Trophoblast cell (in vitro differentiated cells and primary cell): ENCODE results near the gene SMYD4.
"Not testable (repeated sequence)": the region's sequence is repeated elsewhere in the genome, so short reads cannot be mapped to it uniquely, and the experiment has no call there.

Experiments
- DNase-seq, 2 donors: peaks; one replicate each; pipeline ENCODE4 v3.0.0-alpha.2; 2016
- H2AFZ ChIP-seq: 2 replicates; pipeline ENCODE4 v1.6.1; 2013; ENCODE audit warnings: low read length, moderate library complexity, mild to moderate bottlenecking; ENCODE audit not compliant: insufficient read depth, poor library complexity
- H2AK5ac ChIP-seq: 2 replicates; pipeline ENCODE4 v1.6.1; 2013; ENCODE audit warnings: mild to moderate bottlenecking, low read length
- H2BK120ac ChIP-seq: 2 replicates; pipeline ENCODE4 v1.6.1; 2013; ENCODE audit warnings: low read length, mild to moderate bottlenecking, moderate library complexity; ENCODE audit not compliant: insufficient read depth, poor library complexity
- H2BK12ac ChIP-seq: 2 replicates; pipeline ENCODE4 v1.6.1; 2013; ENCODE audit warnings: mild to moderate bottlenecking, low read length, moderate library complexity
- H2BK5ac ChIP-seq: 2 replicates; pipeline ENCODE4 v1.6.1; 2013; ENCODE audit warnings: low read length, low read depth, moderate library complexity, mild to moderate bottlenecking; ENCODE audit not compliant: poor library complexity
- H3K14ac ChIP-seq: 2 replicates; pipeline ENCODE4 v1.6.1; 2013; ENCODE audit warnings: mild to moderate bottlenecking, low read length
- H3K18ac ChIP-seq: 2 replicates; pipeline ENCODE4 v1.6.1; 2013; ENCODE audit warnings: mild to moderate bottlenecking, low read length
- H3K23ac ChIP-seq: 2 replicates; pipeline ENCODE4 v1.6.1; 2013; ENCODE audit warnings: low read length
- H3K27ac ChIP-seq: 2 replicates; pipeline ENCODE4 v1.5.1; 2013; ENCODE audit warnings: low read depth, mild to moderate bottlenecking, inconsistent platforms, low read length, moderate library complexity
- H3K27me3 ChIP-seq: 2 replicates; pipeline ENCODE4 v1.6.1; 2013; ENCODE audit warnings: inconsistent platforms, mild to moderate bottlenecking, low read length, moderate library complexity; ENCODE audit not compliant: insufficient read depth
- H3K36me3 ChIP-seq, 2 experiments: 1 replicate in 1 of 2; 2 replicates in 1 of 2; pipeline ENCODE4 v1.6.1; 2013; ENCODE audit warnings: low read length in 2 of 2, mild to moderate bottlenecking in 2 of 2, moderate library complexity in 1 of 2; ENCODE audit not compliant: insufficient read depth in 2 of 2, control insufficient read depth in 1 of 2
- H3K4ac ChIP-seq: 2 replicates; pipeline ENCODE4 v1.6.1; 2013; ENCODE audit warnings: low read depth, mild to moderate bottlenecking, low read length, moderate library complexity
- H3K4me1 ChIP-seq, 2 experiments: 1 replicate in 1 of 2; 2 replicates in 1 of 2; pipeline ENCODE4 v1.6.1; 2013; ENCODE audit warnings: low read length in 2 of 2, mild to moderate bottlenecking in 2 of 2, moderate library complexity in 1 of 2; ENCODE audit not compliant: insufficient read depth in 2 of 2, control insufficient read depth in 1 of 2
- H3K4me2 ChIP-seq: 2 replicates; pipeline ENCODE4 v1.6.1; 2013; ENCODE audit warnings: inconsistent platforms, mild to moderate bottlenecking, low read length, moderate library complexity
- H3K4me3 ChIP-seq: 2 replicates; pipeline ENCODE4 v1.5.1; 2013; ENCODE audit warnings: mild to moderate bottlenecking, low read depth, low read length, inconsistent platforms
- H3K79me1 ChIP-seq: one replicate; pipeline ENCODE4 v1.6.1; 2013; ENCODE audit warnings: low read length
- H3K79me2 ChIP-seq: 2 replicates; pipeline ENCODE4 v1.6.1; 2013; ENCODE audit warnings: low read length, mild to moderate bottlenecking; ENCODE audit not compliant: control insufficient read depth, insufficient read depth, poor library complexity
- H3K9ac ChIP-seq: 2 replicates; pipeline ENCODE4 v1.6.1; 2013; ENCODE audit warnings: mild to moderate bottlenecking, low read length
- H3K9me3 ChIP-seq: 2 replicates; pipeline ENCODE4 v1.6.1; 2013; ENCODE audit warnings: low read depth, mild to moderate bottlenecking, control low read depth, inconsistent platforms, low read length; ENCODE audit not compliant: insufficient read depth
- H4K12ac ChIP-seq: 2 replicates; pipeline ENCODE4 v1.6.1; 2013; ENCODE audit warnings: low read depth, mild to moderate bottlenecking, low read length, moderate library complexity
- H4K8ac ChIP-seq: 2 replicates; pipeline ENCODE4 v1.6.1; 2013; ENCODE audit warnings: low read depth, mild to moderate bottlenecking, low read length, moderate library complexity
- H4K91ac ChIP-seq: one replicate; pipeline ENCODE4 v1.6.1; 2013; ENCODE audit warnings: low read depth, mild to moderate bottlenecking, low read length, moderate library complexity
- WGBS: extraction: QIAGEN DNeasy Blood & Tissue Kit; methylation state at CpG from one replicate; pipeline ENCODE4 v1.1.7; 2013; ENCODE audit warnings: missing lambda C conversion rate; ENCODE audit not compliant: insufficient read length, insufficient coverage; ENCODE audit errors: extremely low coverage; 5-methylcytosine and 5-hydroxymethylcytosine counted together

Gene SMYD4

DNA sequence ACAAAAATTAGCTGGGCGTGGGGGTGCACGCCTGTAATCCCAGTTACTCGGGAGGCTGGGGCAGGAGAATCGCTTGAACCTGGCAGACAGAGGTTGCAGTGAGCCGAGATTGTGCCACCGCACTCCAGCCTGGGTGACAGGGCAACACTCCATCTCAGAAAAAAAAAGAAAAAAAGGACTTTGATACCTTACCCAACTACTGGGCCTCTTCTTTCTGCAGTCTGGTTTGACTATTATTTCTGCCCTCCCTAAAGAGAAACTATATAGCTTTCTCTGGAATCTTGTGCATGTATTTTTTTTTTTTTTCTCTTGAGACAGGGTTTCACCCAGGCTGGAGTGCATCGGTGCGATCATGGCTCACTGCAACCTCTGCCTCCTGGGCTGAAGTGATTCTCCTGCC lies 31.9 kb downstream of the SMYD4 start:
- H3K79me1 ChIP-seq, H2BK120ac ChIP-seq, H4K91ac ChIP-seq, H3K27ac ChIP-seq, H3K14ac ChIP-seq, H4K12ac ChIP-seq, H4K8ac ChIP-seq, H3K4me3 ChIP-seq, H3K79me2 ChIP-seq, H3K9me3 ChIP-seq, H2AFZ ChIP-seq, H2BK12ac ChIP-seq, H2BK5ac ChIP-seq, H3K18ac ChIP-seq, DNase-seq, H3K27me3 ChIP-seq, H3K9ac ChIP-seq, H2AK5ac ChIP-seq, H3K23ac ChIP-seq, H3K4ac ChIP-seq, H3K4me2 ChIP-seq: not testable (repeated sequence)
- peaks cover 10% of the 10 kb centered on the region in 2 experiments for H3K4me1 ChIP-seq
- no CpG with 5 or more reads among the region's 8 CpGs for WGBS
- peaks cover 8 to 16% of the 10 kb centered on the region in 2 experiments for H3K36me3 ChIP-seq

DNA sequence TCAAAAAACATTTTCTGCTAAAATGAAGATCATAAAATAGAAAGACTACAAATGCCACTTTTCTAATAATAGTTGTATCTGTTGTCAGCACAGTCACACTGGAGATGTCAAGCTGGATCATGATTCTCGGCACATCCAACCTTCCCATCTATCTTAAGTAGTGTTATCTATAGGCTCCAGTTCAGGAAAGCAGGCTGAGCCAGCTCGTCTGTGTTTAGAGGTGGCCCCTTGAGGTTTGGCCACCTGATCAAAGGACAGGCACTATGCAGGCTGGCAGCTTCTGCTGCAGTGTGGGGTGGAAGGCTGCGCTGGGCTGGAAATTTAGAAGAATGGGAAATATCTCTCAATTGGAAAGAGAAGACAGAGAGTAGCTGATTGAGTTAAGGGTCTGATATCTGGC lies 32.4 kb downstream of the SMYD4 start:
- Histone ChIP-seq H3K4me3 (no peak overlapping the region), H3K27me3 (no peaks in the 10 kb centered on the region), H4K8ac (no peak overlapping the region), H3K4ac (no peak overlapping the region), H3K27ac (no peak overlapping the region), H3K79me1 (peaks cover 8% of the 10 kb centered on the region), H3K9ac (no peak overlapping the region), H3K4me1 (peaks cover 12% of the 10 kb centered on the region in 2 experiments), H2BK120ac (no peak overlapping the region), H3K79me2 (no peaks in the 10 kb centered on the region), H3K4me2 (no peak overlapping the region), H2BK12ac (no peak overlapping the region), H4K12ac (no peak overlapping the region), H2AFZ (no peak overlapping the region), H2BK5ac (no peak overlapping the region), H4K91ac (no peak overlapping the region), H3K18ac (peak overlapping the region; percentile 35), H2AK5ac (no peak overlapping the region), H3K23ac (no peak overlapping the region), H3K14ac (no peak overlapping the region), H3K9me3 (no peaks in the 10 kb centered on the region), H3K36me3 (peaks cover 6 to 14% of the 10 kb centered on the region in 2 experiments)
- no CpG with 5 or more reads among the region's 3 CpGs for WGBS
- no peak for DNase-seq

DNA sequence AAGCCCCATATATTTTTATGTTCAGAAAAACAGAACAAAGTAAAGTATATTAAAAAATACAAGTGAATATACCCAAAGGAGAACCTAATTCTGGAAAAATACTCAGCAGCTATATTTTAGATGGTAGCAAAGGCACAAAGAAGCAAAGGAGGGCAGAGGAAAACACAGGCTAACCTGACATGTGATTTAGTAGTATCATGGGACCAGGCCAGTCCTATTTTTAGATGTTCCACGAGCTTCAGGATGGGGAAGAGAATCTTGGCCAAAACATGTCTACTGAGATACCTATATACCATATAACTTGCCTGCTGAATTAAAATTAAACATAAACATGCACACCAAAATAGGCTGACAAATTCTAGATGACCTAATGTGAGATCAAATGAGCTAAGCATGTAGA lies 32.9 kb downstream of the SMYD4 start:
- H2AK5ac ChIP-seq: no peak overlapping the region
- peaks cover 15% of the 10 kb centered on the region in 2 experiments for H3K4me1 ChIP-seq
- H3K18ac ChIP-seq: no peak overlapping the region
- peaks cover 2% of the 10 kb centered on the region for H3K79me2 ChIP-seq
- H3K4me2 ChIP-seq: no peak overlapping the region
- H3K79me1 ChIP-seq: peaks cover 11% of the 10 kb centered on the region
- H3K14ac ChIP-seq: no peak overlapping the region
- no CpG with 5 or more reads among the region's 1 CpG for WGBS
- no peak for DNase-seq
- H3K27me3 ChIP-seq: no peaks in the 10 kb centered on the region
- no peak overlapping the region for H4K91ac ChIP-seq
- no peak overlapping the region for H3K4me3 ChIP-seq
- no peak overlapping the region for H4K12ac ChIP-seq
- no peak overlapping the region for H2BK5ac ChIP-seq
- H2AFZ ChIP-seq: no peak overlapping the region
- no peak overlapping the region for H4K8ac ChIP-seq
- H3K23ac ChIP-seq: no peak overlapping the region
- H2BK12ac ChIP-seq: no peak overlapping the region
- H3K36me3 ChIP-seq: peaks cover 6 to 12% of the 10 kb centered on the region in 2 experiments
- no peak overlapping the region for H3K4ac ChIP-seq
- H3K27ac ChIP-seq: no peak overlapping the region
- H3K9me3 ChIP-seq: no peaks in the 10 kb centered on the region
- no peak overlapping the region for H2BK120ac ChIP-seq
- H3K9ac ChIP-seq: no peak overlapping the region

DNA sequence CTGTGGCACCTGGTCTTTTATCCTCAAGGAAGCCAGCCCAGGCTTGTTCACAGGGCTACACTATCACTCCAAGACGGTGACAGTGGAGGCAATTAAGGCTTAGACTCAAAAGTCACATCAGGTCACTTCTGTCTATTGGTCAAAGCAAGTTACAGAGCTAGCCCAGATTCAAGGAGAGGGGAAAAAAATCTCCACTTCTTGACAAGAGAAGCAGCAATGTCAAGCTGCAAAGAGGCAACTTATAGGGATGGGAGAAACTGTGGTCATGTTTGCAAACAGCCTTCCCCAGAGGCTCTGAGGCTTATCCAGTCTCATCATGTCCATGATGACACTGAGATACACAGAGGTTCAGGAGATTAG lies 36.3 kb downstream of the SMYD4 start:
- DNase-seq: peak; percentile 66 to 74
- peaks cover 2% of the 10 kb centered on the region for H3K79me2 ChIP-seq

More for the DNA sequence above, 36.3 kb downstream of the SMYD4 start:
- peak overlapping the region; percentile 11 for H2BK120ac ChIP-seq
- H3K18ac ChIP-seq: peak overlapping the region; percentile 41
- peaks cover 11% of the 10 kb centered on the region for H3K79me1 ChIP-seq
- H3K36me3 ChIP-seq: no peaks in the 10 kb centered on the region
- H2AFZ ChIP-seq: no peak overlapping the region
- no CpG with 5 or more reads among the region's 1 CpG for WGBS
- H3K4me2 ChIP-seq: no peak overlapping the region
- no peak overlapping the region for H3K9ac ChIP-seq
- no peak overlapping the region for H3K4me3 ChIP-seq
- peak overlapping the region; percentile 6 for H2BK12ac ChIP-seq
- H3K27me3 ChIP-seq: no peaks in the 10 kb centered on the region
- no peak overlapping the region for H3K14ac ChIP-seq
- H4K12ac ChIP-seq: no peak overlapping the region
- H3K27ac ChIP-seq: peak overlapping the region; percentile 93
- H3K4ac ChIP-seq: no peak overlapping the region
- H3K4me1 ChIP-seq: peaks cover 12 to 13% of the 10 kb centered on the region in 2 experiments
- peak overlapping the region; percentile 16 for H2BK5ac ChIP-seq
- no peak overlapping the region for H2AK5ac ChIP-seq
- H4K91ac ChIP-seq: peak overlapping the region; percentile 28
- H4K8ac ChIP-seq: no peak overlapping the region
- H3K9me3 ChIP-seq: no peaks in the 10 kb centered on the region
- no peak overlapping the region for H3K23ac ChIP-seq
